Measurements from ENCODE around the gene ACOXL.

Gene ACOXL

GRCh38 chr2:110925479-110925878 lies 193.1 kb downstream of the ACOXL start:
- no peak for TF ChIP-seq CTCF (IDR thresholded peaks at IDR 0.05; ENCODE audit: insufficient read depth, low read depth, low read length, missing control alignments)
- no peak for DNase-seq (ENCODE audit: low read depth)
- H3K4me3 ChIP-seq (ENCODE audit: low read length), result no peak overlapping the region

GRCh38 chr2:110927526-110927925 lies 195.2 kb downstream of the ACOXL start:
- no peak for DNase-seq (ENCODE audit: low read depth)

GRCh38 chr2:110929528-110929927 lies 197.2 kb downstream of the ACOXL start:
- H3K4me3 ChIP-seq (ENCODE audit: low read length), result no peak overlapping the region
- no peak for TF ChIP-seq CTCF (IDR thresholded peaks at IDR 0.05; ENCODE audit: insufficient read depth, low read depth, low read length, missing control alignments)
- DNase-seq (ENCODE audit: low read depth), result no peak

More at GRCh38 chr2:110927526-110927925, 195.2 kb downstream of the ACOXL start:
- no peak for TF ChIP-seq CTCF (IDR thresholded peaks at IDR 0.05; ENCODE audit: insufficient read depth, low read depth, low read length, missing control alignments)
- H3K4me3 ChIP-seq (ENCODE audit: low read length), result no peak overlapping the region

GRCh38 chr2:110931648-110932047 lies 199.3 kb downstream of the ACOXL start:
- peak; percentile 80 for DNase-seq (ENCODE audit: low read depth)
- TF ChIP-seq CTCF (IDR thresholded peaks at IDR 0.05; ENCODE audit: insufficient read depth, low read depth, low read length, missing control alignments), result no peak
- H3K4me3 ChIP-seq (ENCODE audit: low read length), result no peak overlapping the region

GRCh38 chr2:110933420-110933819 lies 201.0 kb downstream of the ACOXL start:
- TF ChIP-seq CTCF (IDR thresholded peaks at IDR 0.05; ENCODE audit: insufficient read depth, low read depth, low read length, missing control alignments), result no peak
- no peak for DNase-seq (ENCODE audit: low read depth)
- no peak overlapping the region for H3K4me3 ChIP-seq (ENCODE audit: low read length)

- no peak overlapping the region for H3K4me3 ChIP-seq (ENCODE audit: low read length)
- TF ChIP-seq CTCF (IDR thresholded peaks at IDR 0.05; ENCODE audit: insufficient read depth, low read depth, low read length, missing control alignments), result no peak
- no peak for DNase-seq (ENCODE audit: low read depth)
These were observed 202.6 kb downstream of the ACOXL start for GRCh38 chr2:110934948-110935347.

- DNase-seq (ENCODE audit: low read depth), result no peak
- no peak overlapping the region for H3K4me3 ChIP-seq (ENCODE audit: low read length)
- TF ChIP-seq CTCF (IDR thresholded peaks at IDR 0.05; ENCODE audit: insufficient read depth, low read depth, low read length, missing control alignments), result no peak
These were observed 208.1 kb downstream of the ACOXL start for GRCh38 chr2:110940376-110940910.

Measured in epithelial cell of esophagus (primary cell).